Measurements from ENCODE around the gene PRKCE. TPM values are rescaled to one million over a fixed set of nuclear protein-coding genes. Genes with fewer than 3 reads are reported as not detected.

Gene PRKCE
- polyA plus RNA-seq, 1 of the 3 experiments (the other 2 are of a cell fraction): 16.3 TPM

- no peak for DNase-seq
- TF ChIP-seq MXI1 (IDR thresholded peaks at IDR 0.05; ENCODE audit: low read depth, low read length) (no peak), FOXJ3 (CRISPR knock-in tag; IDR thresholded peaks at IDR 0.05) (no peak), SMC3 (IDR thresholded peaks at IDR 0.05; ENCODE audit: low read depth, low read length) (no peak), RFX5 (IDR thresholded peaks at IDR 0.05; ENCODE audit: low read length) (no peak), TAF1 (IDR thresholded peaks at IDR 0.05; ENCODE audit: borderline replicate concordance, low read depth, low read length) (no peak), PBX3 (IDR thresholded peaks at IDR 0.05) (no peak), EZH2phosphoT487 (IDR thresholded peaks at IDR 0.05; ENCODE audit: borderline replicate concordance, low read depth) (no peak), RAD21 (IDR thresholded peaks at IDR 0.05; ENCODE audit: low read length) (no peak), TEAD4 (IDR thresholded peaks at IDR 0.05; ENCODE audit: borderline replicate concordance, insufficient read depth) (no peak), ZBTB33 (IDR thresholded peaks at IDR 0.05; ENCODE audit: borderline replicate concordance, low read depth) (no peak), POLR2AphosphoS5 (IDR thresholded peaks at IDR 0.05; ENCODE audit: low read depth, low read length) (no peak), SIN3A (IDR thresholded peaks at IDR 0.05; ENCODE audit: borderline replicate concordance, low read depth, low read length) (no peak)
- TF ChIP-seq, protein P1, sequence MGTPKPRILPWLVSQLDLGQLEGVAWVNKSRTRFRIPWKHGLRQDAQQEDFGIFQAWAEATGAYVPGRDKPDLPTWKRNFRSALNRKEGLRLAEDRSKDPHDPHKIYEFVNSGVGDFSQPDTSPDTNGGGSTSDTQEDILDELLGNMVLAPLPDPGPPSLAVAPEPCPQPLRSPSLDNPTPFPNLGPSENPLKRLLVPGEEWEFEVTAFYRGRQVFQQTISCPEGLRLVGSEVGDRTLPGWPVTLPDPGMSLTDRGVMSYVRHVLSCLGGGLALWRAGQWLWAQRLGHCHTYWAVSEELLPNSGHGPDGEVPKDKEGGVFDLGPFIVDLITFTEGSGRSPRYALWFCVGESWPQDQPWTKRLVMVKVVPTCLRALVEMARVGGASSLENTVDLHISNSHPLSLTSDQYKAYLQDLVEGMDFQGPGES (IDR thresholded peaks at IDR 0.05; ENCODE audit: low read depth, low read length): no peak
- TF ChIP-seq, protein P2, sequence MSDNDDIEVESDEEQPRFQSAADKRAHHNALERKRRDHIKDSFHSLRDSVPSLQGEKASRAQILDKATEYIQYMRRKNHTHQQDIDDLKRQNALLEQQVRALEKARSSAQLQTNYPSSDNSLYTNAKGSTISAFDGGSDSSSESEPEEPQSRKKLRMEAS (IDR thresholded peaks at IDR 0.05; ENCODE audit: low read depth): no peak
- TF ChIP-seq, protein P3, sequence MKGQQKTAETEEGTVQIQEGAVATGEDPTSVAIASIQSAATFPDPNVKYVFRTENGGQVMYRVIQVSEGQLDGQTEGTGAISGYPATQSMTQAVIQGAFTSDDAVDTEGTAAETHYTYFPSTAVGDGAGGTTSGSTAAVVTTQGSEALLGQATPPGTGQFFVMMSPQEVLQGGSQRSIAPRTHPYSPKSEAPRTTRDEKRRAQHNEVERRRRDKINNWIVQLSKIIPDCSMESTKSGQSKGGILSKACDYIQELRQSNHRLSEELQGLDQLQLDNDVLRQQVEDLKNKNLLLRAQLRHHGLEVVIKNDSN (IDR thresholded peaks at IDR 0.05; ENCODE audit: borderline replicate concordance, low read depth): no peak
- Histone ChIP-seq H3K27ac (ENCODE audit: low read depth in 2 of 2, low read length in 1 of 2) (peak overlapping the region in 1 of 2 experiments; percentile 25; a peak in 2 of 4 replicates), H3K9ac (no peak overlapping the region), H3K4me2 (no peak overlapping the region), H3K27me3 (ENCODE audit: insufficient read depth) (no peaks in the 10 kb centered on the region), H3K79me2 (ENCODE audit: insufficient read depth) (no peaks in the 10 kb centered on the region), H3F3A (replicated peaks; ENCODE audit: insufficient read depth) (no peaks in the 10 kb centered on the region), H2AFZ (ENCODE audit: low read depth) (no peak overlapping the region), H3K36me3 (replicated peaks in 1 of 2; ENCODE audit: control insufficient read depth in 1 of 2, insufficient read depth in 2 of 2, low read length in 1 of 2) (no peaks in the 10 kb centered on the region), H3K9me3 (no peaks in the 10 kb centered on the region), H3K9me2 (no peaks in the 10 kb centered on the region), H4K20me1 (ENCODE audit: insufficient read depth) (no peaks in the 10 kb centered on the region), H3K4me1 (ENCODE audit: control insufficient read depth in 1 of 2, insufficient read depth in 2 of 2, low read depth in 1 of 2, low read length in 1 of 2) (peaks cover 0 to 6% of the 10 kb centered on the region in 2 experiments; a peak in 1 of 4 replicates), H3K4me3 (ENCODE audit: low read depth in 2 of 2, low read length in 1 of 2) (no peak overlapping the region; a peak in 1 of 4 replicates)
- 62% methylated on average over 7 of the region's 7 CpGs for WGBS (ENCODE audit: low lambda C conversion rate)
- POLR2A ChIA-PET: interaction anchor here (1.3 kb wide), 1 partner anchor 304 kb away, joined by 3 read pairs; the partner anchor contains the start of gene EPAS1
- CTCF ChIA-PET: interaction anchor here (0.6 to 3.1 kb wide), 74 partner anchors 9 to 895 kb away, joined by 3 to 89 read pairs (median 5); partner anchors contain the start of gene EPAS1
Observed at GRCh38 chr2:45992741-45993475, 341.4 kb downstream of the PRKCE start.

All from SK-N-SH (cell line).